ENCODE results near the gene TPX2. TPM values are rescaled to one million over a fixed set of nuclear protein-coding genes. Genes with fewer than 3 reads are reported as not detected.

The TPX2 gene
- polyA plus RNA-seq, 1 donor from 2014 or later: 2.1 TPM

- H3K27ac ChIP-seq (ENCODE audit: low read length): peak overlapping the region; percentile 3
- H3K9me3 ChIP-seq (ENCODE audit: low read length): no peaks in the 10 kb centered on the region
- H3K79me2 ChIP-seq (replicated peaks; ENCODE audit: insufficient read depth, low read length): peaks cover 16% of the 10 kb centered on the region
- peak overlapping the region; percentile 2 for H3K4me2 ChIP-seq (ENCODE audit: low read length)
- no peaks in the 10 kb centered on the region for H4K20me1 ChIP-seq (ENCODE audit: insufficient read depth)
- H3K9me2 ChIP-seq (ENCODE audit: insufficient read depth, low read length): no peaks in the 10 kb centered on the region
- no peak overlapping the region for H2AFZ ChIP-seq (ENCODE audit: low read depth, low read length)
- TF ChIP-seq REST (IDR thresholded peaks at IDR 0.05; ENCODE audit: borderline replicate concordance): peak; percentile 89
- TF ChIP-seq CTCF (IDR thresholded peaks at IDR 0.05; ENCODE audit: poor library complexity, severe bottlenecking): no peak
- peak; percentile 84 for TF ChIP-seq POLR2AphosphoS5 (IDR thresholded peaks at IDR 0.05)
- no peak for TF ChIP-seq EZH2 (IDR thresholded peaks at IDR 0.05; ENCODE audit: borderline replicate concordance, insufficient read depth, low read length, poor library complexity, severe bottlenecking)
- TF ChIP-seq EP300 (conservative IDR thresholded peaks at IDR 0.05; ENCODE audit: poor library complexity, severe bottlenecking): peak; percentile 41
- TF ChIP-seq TAF1 (IDR thresholded peaks at IDR 0.05; ENCODE audit: low read depth): no peak
- TF ChIP-seq SMC3 (conservative IDR thresholded peaks at IDR 0.05; ENCODE audit: poor library complexity): no peak
- TF ChIP-seq MXI1 (conservative IDR thresholded peaks at IDR 0.05; ENCODE audit: poor library complexity, severe bottlenecking): no peak
- H3K36me3 ChIP-seq (ENCODE audit: insufficient read depth, low read length): no peaks in the 10 kb centered on the region
- H3K9ac ChIP-seq (ENCODE audit: low read length): no peak overlapping the region
- no peaks in the 10 kb centered on the region for H3F3A ChIP-seq (ENCODE audit: insufficient read depth, low read length, poor library complexity, severe bottlenecking)
- H3K27me3 ChIP-seq (ENCODE audit: insufficient read depth, low read depth, low read length): no peaks in the 10 kb centered on the region
- H3K4me3 ChIP-seq (ENCODE audit: low read length): peak overlapping the region; percentile 1
Observed at GRCh38 chr20:31757254-31757653, 18.2 kb downstream of the TPX2 start.

- Histone ChIP-seq H3K4me2 (ENCODE audit: low read length) (no peak overlapping the region), H3K79me2 (replicated peaks; ENCODE audit: insufficient read depth, low read length) (peaks cover 13% of the 10 kb centered on the region), H4K20me1 (ENCODE audit: insufficient read depth) (no peaks in the 10 kb centered on the region), H3K27me3 (ENCODE audit: insufficient read depth, low read depth, low read length) (no peaks in the 10 kb centered on the region), H3F3A (ENCODE audit: insufficient read depth, low read length, poor library complexity, severe bottlenecking) (no peaks in the 10 kb centered on the region), H3K9me3 (ENCODE audit: low read length) (no peaks in the 10 kb centered on the region), H3K27ac (ENCODE audit: low read length) (no peak overlapping the region), H2AFZ (ENCODE audit: low read depth, low read length) (no peak overlapping the region), H3K9me2 (ENCODE audit: insufficient read depth, low read length) (no peaks in the 10 kb centered on the region), H3K4me3 (ENCODE audit: low read length) (no peak overlapping the region), H3K9ac (ENCODE audit: low read length) (no peak overlapping the region), H3K36me3 (ENCODE audit: insufficient read depth, low read length) (no peaks in the 10 kb centered on the region)
- TF ChIP-seq POLR2AphosphoS5 (IDR thresholded peaks at IDR 0.05) (no peak), RAD21 (conservative IDR thresholded peaks at IDR 0.05) (no peak), SMC3 (conservative IDR thresholded peaks at IDR 0.05; ENCODE audit: poor library complexity) (no peak), TAF1 (IDR thresholded peaks at IDR 0.05; ENCODE audit: low read depth) (no peak), MXI1 (conservative IDR thresholded peaks at IDR 0.05; ENCODE audit: poor library complexity, severe bottlenecking) (no peak), EZH2 (IDR thresholded peaks at IDR 0.05; ENCODE audit: borderline replicate concordance, insufficient read depth, low read length, poor library complexity, severe bottlenecking) (no peak), EP300 (conservative IDR thresholded peaks at IDR 0.05; ENCODE audit: poor library complexity, severe bottlenecking) (no peak), CTCF (IDR thresholded peaks at IDR 0.05; ENCODE audit: poor library complexity, severe bottlenecking) (no peak), REST (IDR thresholded peaks at IDR 0.05; ENCODE audit: borderline replicate concordance) (no peak)
Observed at GRCh38 chr20:31758521-31758920, 19.4 kb downstream of the TPX2 start.
